IMR-90 (cell line): ENCODE measurements around the gene PPFIA1. TPM values are rescaled to one million over a fixed set of nuclear protein-coding genes. Genes with fewer than 3 reads are reported as not detected.

Experiments
- ATAC-seq: fragments of 200-7000 bp; cut with Tn5 transposase; 2 replicates; pipeline ENCODE4 v1.9.1; 2020; ENCODE audit warnings: low read depth, mild to moderate bottlenecking, moderate library complexity
- BruUV-seq: library from RNA; stranded (reverse); fragments of 400-500 nt; replicated peaks from 2 replicates; lab custom pipeline; 2021; lab: Mats Ljungman, UMichigan
- CTCF ChIA-PET: fragments of 300-600 bp; formaldehyde crosslinking; extraction: SDS; loops from one replicate; lab custom pipeline; 2021; ENCODE audit warnings: antibody characterized with exemption; lab: Yijun Ruan, JAX
- POLR2A ChIA-PET: fragments of 300-600 bp; sonication (Branson Sonifier 250); formaldehyde crosslinking; loops from one replicate; lab custom pipeline; 2022; ENCODE audit warnings: antibody characterized with exemption; ENCODE audit not compliant: unreplicated experiment; lab: Charles Lee
- DNase-seq: peaks from one replicate; pipeline ENCODE4 v3.0.0; 2013
- H2AFZ ChIP-seq: replicated peaks from 2 replicates; pipeline ENCODE3; 2013; ENCODE audit warnings: low read length, mild to moderate bottlenecking; ENCODE audit not compliant: poor library complexity
- H2AK5ac ChIP-seq: 2 replicates; pipeline ENCODE4 v1.6.1; 2013; ENCODE audit warnings: low read depth, low read length, inconsistent platforms
- H2AK9ac ChIP-seq: replicated peaks from 2 replicates; pipeline ENCODE3; 2013; ENCODE audit warnings: mild to moderate bottlenecking, low read depth, low read length, moderate library complexity; ENCODE audit not compliant: poor library complexity
- H2BK120ac ChIP-seq: 2 replicates; pipeline ENCODE4 v1.6.1; 2013; ENCODE audit warnings: low read depth, low read length, inconsistent platforms
- H2BK15ac ChIP-seq: 3 replicates; pipeline ENCODE4 v1.6.1; 2013; ENCODE audit warnings: low read depth, low read length, inconsistent platforms
- H2BK20ac ChIP-seq: 2 replicates; pipeline ENCODE4 v1.6.1; 2013; ENCODE audit warnings: low read depth, mild to moderate bottlenecking, inconsistent platforms, low read length, moderate library complexity
- H2BK5ac ChIP-seq: 2 replicates; pipeline ENCODE4 v1.6.1; 2013; ENCODE audit warnings: mild to moderate bottlenecking, low read depth, low read length, inconsistent platforms; ENCODE audit not compliant: poor library complexity, severe bottlenecking
- H3K14ac ChIP-seq: replicated peaks from 2 replicates; pipeline ENCODE4 v1.6.1; 2013; ENCODE audit warnings: low read depth, low read length, inconsistent platforms
- H3K18ac ChIP-seq: 2 replicates; pipeline ENCODE4 v1.6.1; 2013; ENCODE audit warnings: low read depth, low read length, control low read depth
- H3K23ac ChIP-seq: 2 replicates; pipeline ENCODE4 v1.6.1; 2013; ENCODE audit warnings: low read depth, low read length, inconsistent platforms
- H3K27ac ChIP-seq: 2 replicates; pipeline ENCODE4 v1.5.1; 2013; ENCODE audit warnings: mild to moderate bottlenecking, control low read depth, low read length; ENCODE audit not compliant: insufficient read depth
- H3K27me3 ChIP-seq: 2 replicates; pipeline ENCODE4 v1.6.1; 2013; ENCODE audit warnings: low read length; ENCODE audit not compliant: control insufficient read depth, insufficient read depth
- H3K36me3 ChIP-seq: 2 replicates; pipeline ENCODE4 v1.6.1; 2013; ENCODE audit warnings: low read length, mixed read lengths; ENCODE audit not compliant: control insufficient read depth, insufficient read depth
- H3K4ac ChIP-seq: 2 replicates; pipeline ENCODE4 v1.6.1; 2013; ENCODE audit warnings: low read depth, low read length, inconsistent platforms
- H3K4me1 ChIP-seq: 2 replicates; pipeline ENCODE4 v1.6.1; 2013; ENCODE audit warnings: low read length, mixed read lengths; ENCODE audit not compliant: control insufficient read depth, insufficient read depth
- H3K4me2 ChIP-seq: 2 replicates; pipeline ENCODE4 v1.6.1; 2013; ENCODE audit warnings: low read depth, mild to moderate bottlenecking, control low read depth, low read length, moderate library complexity
- H3K4me3 ChIP-seq: 2 replicates; pipeline ENCODE4 v1.5.1; 2013; ENCODE audit warnings: low read depth, mild to moderate bottlenecking, control low read depth, low read length, moderate library complexity; ENCODE audit not compliant: insufficient read depth
- H3K56ac ChIP-seq: 2 replicates; pipeline ENCODE4 v1.6.1; 2013; ENCODE audit warnings: low read length, inconsistent platforms; ENCODE audit not compliant: insufficient read depth; ENCODE audit errors: extremely low read depth
- H3K79me1 ChIP-seq, 2 experiments: 2 replicates each; pipeline ENCODE4 v1.6.1; 2013; ENCODE audit warnings: low read length in 2 of 2, inconsistent platforms in 1 of 2, low read depth in 1 of 2
- H3K9ac ChIP-seq: 2 replicates; pipeline ENCODE4 v1.6.1; 2013; ENCODE audit warnings: low read depth, low read length, control low read depth
- H3K9me1 ChIP-seq: 2 replicates; pipeline ENCODE4 v1.6.1; 2013; ENCODE audit warnings: low read length, inconsistent platforms; ENCODE audit not compliant: insufficient read depth
- H3K9me3 ChIP-seq: 2 replicates; pipeline ENCODE4 v1.6.1; 2013; ENCODE audit warnings: low read length; ENCODE audit not compliant: control insufficient read depth, insufficient read depth
- H4K20me1 ChIP-seq: 2 replicates; pipeline ENCODE4 v1.6.1; 2013; ENCODE audit warnings: low read length, inconsistent platforms; ENCODE audit not compliant: insufficient read depth
- H4K5ac ChIP-seq: 2 replicates; pipeline ENCODE4 v1.6.1; 2013; ENCODE audit warnings: mild to moderate bottlenecking, low read depth, low read length, control low read depth
- H4K8ac ChIP-seq, 2 experiments: 2 replicates each; pipeline ENCODE4 v1.6.1; 2013; ENCODE audit warnings: low read depth in 2 of 2, low read length in 2 of 2, control low read depth in 1 of 2, inconsistent platforms in 1 of 2
- H4K91ac ChIP-seq: 2 replicates; pipeline ENCODE4 v1.6.1; 2013; ENCODE audit warnings: low read depth, low read length, inconsistent platforms; ENCODE audit not compliant: insufficient read depth
- BHLHE40 ChIP-seq: fragments of 150-350 bp; IDR thresholded peaks from 2 replicates; pipeline ENCODE4 v1.6.1; 2016; ENCODE audit warnings: mild to moderate bottlenecking, low read depth, low read length
- CEBPB ChIP-seq: IDR thresholded peaks from 2 replicates; pipeline ENCODE4 v1.6.1; 2012; ENCODE audit warnings: low read depth, low read length, improper control_type of control experiment
- FOS ChIP-seq: fragments of 150-350 bp; IDR thresholded peaks from 2 replicates; pipeline ENCODE4 v1.6.1; 2016; ENCODE audit warnings: low read depth, low read length
- MAFK ChIP-seq: IDR thresholded peaks from 2 replicates; pipeline ENCODE4 v1.6.1; 2012; ENCODE audit warnings: low read depth, low read length, improper control_type of control experiment
- MAZ ChIP-seq: IDR thresholded peaks from 2 replicates; pipeline ENCODE4 v1.6.1; 2012; ENCODE audit warnings: low read depth, mild to moderate bottlenecking, low read length, improper control_type of control experiment, moderate library complexity, borderline replicate concordance
- MXI1 ChIP-seq: IDR thresholded peaks from 2 replicates; pipeline ENCODE4 v1.6.1; 2012; ENCODE audit warnings: low read depth, mild to moderate bottlenecking, low read length, moderate library complexity, borderline replicate concordance
- NFE2L2 ChIP-seq: fragments of 150-350 bp; IDR thresholded peaks from 2 replicates; pipeline ENCODE4 v1.6.1; 2016; ENCODE audit warnings: low read depth, mild to moderate bottlenecking, low read length
- POLR2A ChIP-seq: IDR thresholded peaks from 2 replicates; pipeline ENCODE4 v1.6.1; 2012; ENCODE audit warnings: mild to moderate bottlenecking, low read depth, low read length
- RAD21 ChIP-seq: IDR thresholded peaks from 2 replicates; pipeline ENCODE4 v1.6.1; 2012; ENCODE audit warnings: low read length, improper control_type of control experiment
- RCOR1 ChIP-seq: IDR thresholded peaks from 2 replicates; pipeline ENCODE4 v1.6.1; 2012; ENCODE audit warnings: mild to moderate bottlenecking, low read length, improper control_type of control experiment; ENCODE audit not compliant: insufficient replicate concordance
- RFX5 ChIP-seq: IDR thresholded peaks from 2 replicates; pipeline ENCODE4 v1.8.0; 2012; ENCODE audit warnings: low read depth, mild to moderate bottlenecking, low read length, moderate library complexity
- SMC3 ChIP-seq: fragments of 150-350 bp; IDR thresholded peaks from 2 replicates; pipeline ENCODE4 v1.6.1; 2016; ENCODE audit warnings: low read depth, mild to moderate bottlenecking, antibody characterized with exemption, low read length, moderate library complexity
- WGBS, 2 experiments: methylation state at CpG; one replicate each; pipeline versions ENCODE4 v1.1.5 to v1.1.7; 2013; ENCODE audit warnings: missing lambda C conversion rate in 2 of 2; ENCODE audit not compliant: insufficient read length in 1 of 2; ENCODE audit errors: extremely low coverage in 2 of 2; 5-methylcytosine and 5-hydroxymethylcytosine counted together
- dilution Hi-C: fragments of 300-500 bp; cut with HindIII; formaldehyde crosslinking; loops from one replicate; pipeline ENCODE4 v1.14.3; 2018; ENCODE audit warnings: low sequenced_read_pairs; ENCODE audit not compliant: unreplicated experiment
- in situ Hi-C: fragments of 300-500 bp; cut with MboI; formaldehyde crosslinking; loops from 3 replicates; pipeline ENCODE4 v1.14.3; 2019; ENCODE audit warnings: low sequenced_read_pairs, inconsistent platforms, mixed read lengths
- intact Hi-C: fragments of 100-400 bp; cut with micrococcal nuclease; formaldehyde crosslinking; loops from 2 replicates; pipeline ENCODE4 v1.10.0; 2022
- polyA plus RNA-seq, 3 experiments: library from polyadenylated mRNA; depleted of rRNA; stranded (reverse); fragments of >200 nt; gene quantifications; 2 replicates each; pipeline ENCODE4 v1.2.3, GENCODE V29; 2012; ENCODE audit warnings: low replicate concordance in 1 of 3
- total RNA-seq: library from RNA; depleted of rRNA; stranded (reverse); fragments of >200 nt; gene quantifications from 2 replicates; pipeline ENCODE4 v1.2.3, GENCODE V29; 2012
- TF ChIP-seq, protein P1 (sequence below): fragments of 150-350 bp; IDR thresholded peaks from 2 replicates; pipeline ENCODE4 v1.6.1; 2017; ENCODE audit warnings: mild to moderate bottlenecking, antibody characterized with exemption, low read length, low read depth

Gene PPFIA1
- total and polyA plus RNA-seq, 2 of the 4 experiments (the other 2 are of a cell fraction) = 25.6 to 37.2 TPM

DNA sequence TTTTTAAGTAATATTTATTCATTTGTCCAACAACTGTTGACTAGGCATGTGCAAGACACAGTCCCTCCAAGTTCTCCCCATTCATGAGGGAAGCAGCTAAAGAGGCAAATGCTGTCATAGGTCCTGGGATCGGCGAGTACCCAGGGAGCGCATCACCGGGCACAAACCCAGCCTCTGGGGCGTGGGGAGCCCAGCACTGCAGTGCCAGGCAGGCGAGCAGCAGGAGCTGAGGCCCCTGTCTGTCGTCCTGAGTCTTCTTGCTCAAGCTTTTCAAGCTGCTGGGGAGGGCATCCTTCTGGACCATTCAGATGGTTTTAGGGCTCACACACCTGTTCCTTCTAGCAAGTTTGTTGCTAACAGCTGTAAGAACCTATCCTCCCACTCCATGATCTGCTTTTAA, 62.1 kb downstream of the PPFIA1 start:
- H3K4me3 ChIP-seq = no peak overlapping the region
- no peak overlapping the region for H4K5ac ChIP-seq
- H3K79me1 ChIP-seq = peaks cover 9 to 32% of the 10 kb centered on the region in 2 experiments; a peak in 3 of 4 replicates
- H3K27me3 ChIP-seq = no peaks in the 10 kb centered on the region
- no peak overlapping the region for H2BK5ac ChIP-seq
- H3K23ac ChIP-seq = no peak overlapping the region
- no peak overlapping the region for H3K27ac ChIP-seq
- H4K20me1 ChIP-seq = 0 out of 2 replicates have a peak, but pooled peaks cover 6% of the 10 kb centered on the region
- DNase-seq = no peak
- H3K56ac ChIP-seq = no peak overlapping the region
- H3K36me3 ChIP-seq = peaks cover 49% of the 10 kb centered on the region
- H2AK5ac ChIP-seq = no peak overlapping the region
- H2AK9ac ChIP-seq = no peak overlapping the region
- TF ChIP-seq FOS (no peak), POLR2A (no peak), MAZ (no peak), RFX5 (no peak), MXI1 (no peak), RAD21 (no peak), CEBPB (no peak), MAFK (no peak), NFE2L2 (no peak), RCOR1 (no peak), BHLHE40 (no peak), SMC3 (no peak)
- TF ChIP-seq, protein P1, sequence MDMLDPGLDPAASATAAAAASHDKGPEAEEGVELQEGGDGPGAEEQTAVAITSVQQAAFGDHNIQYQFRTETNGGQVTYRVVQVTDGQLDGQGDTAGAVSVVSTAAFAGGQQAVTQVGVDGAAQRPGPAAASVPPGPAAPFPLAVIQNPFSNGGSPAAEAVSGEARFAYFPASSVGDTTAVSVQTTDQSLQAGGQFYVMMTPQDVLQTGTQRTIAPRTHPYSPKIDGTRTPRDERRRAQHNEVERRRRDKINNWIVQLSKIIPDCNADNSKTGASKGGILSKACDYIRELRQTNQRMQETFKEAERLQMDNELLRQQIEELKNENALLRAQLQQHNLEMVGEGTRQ = no peak
- H2AFZ ChIP-seq = no peak overlapping the region
- no peak overlapping the region for H3K9ac ChIP-seq
- in situ Hi-C loops (no loop called here), dilution Hi-C loops (no loop called here), intact Hi-C loops (no loop called here)
- peaks cover 6% of the 10 kb centered on the region for H3K4me1 ChIP-seq
- H3K4me2 ChIP-seq = no peak overlapping the region
- no peak overlapping the region for H2BK120ac ChIP-seq
- BruUV-seq = no TSS peak
- no peak overlapping the region for H4K8ac ChIP-seq
- no peak for ATAC-seq
- H3K4ac ChIP-seq = no peak overlapping the region
- H3K9me1 ChIP-seq = peaks cover 10% of the 10 kb centered on the region
- CTCF ChIA-PET = interaction anchor here (0.7 kb wide), 1 partner anchor 23 kb away, joined by 4 read pairs; no protein-coding TSS in a partner anchor
- H2BK15ac ChIP-seq = no peak overlapping the region
- H3K14ac ChIP-seq = no peak overlapping the region
- POLR2A ChIA-PET = no interaction called here
- WGBS, 2 experiments = no CpG with 5 or more reads among the region's 7 CpGs
- H2BK20ac ChIP-seq = no peak overlapping the region
- H3K18ac ChIP-seq = no peak overlapping the region
- no peak overlapping the region for H4K91ac ChIP-seq
- no peaks in the 10 kb centered on the region for H3K9me3 ChIP-seq
